CD4-positive, alpha-beta T cell treated with Interleukin-10 for 1 hour (primary cell): ENCODE measurements around the gene ZNF568.

ENCODE experiments used
- DNase-seq: peaks from one replicate; pipeline ENCODE4 v3.0.0-alpha.2; 2020

ZNF568 gene

GRCh38 chr19:36915992-36916830, at the start of gene ZNF568, which contains the start of gene ZNF829:
Gene ZNF568, plus strand, starts transcription at chr19:36916332. Its CDS starts 6,439 bp downstream, at chr19:36922771.
Gene ZNF829, minus strand, starts transcription at chr19:36916291. Its CDS starts 1,124 bp downstream, at chr19:36915167.
- peak; percentile 95 for DNase-seq

- DNase-seq, result no peak
Observed at GRCh38 chr19:36876993-36877938, 38.9 kb upstream of the ZNF568 start.

GRCh38 chr19:36891768-36892357, 24.3 kb upstream of the ZNF568 start:
- DNase-seq, result no peak

GRCh38 chr19:36894849-36895383, 21.2 kb upstream of the ZNF568 start:
- no peak for DNase-seq

- no peak for DNase-seq
Observed at GRCh38 chr19:36898422-36898821, 17.7 kb upstream of the ZNF568 start.

- no peak for DNase-seq
Observed at GRCh38 chr19:36916991-36917390, 859 bp downstream of the ZNF568 start.

GRCh38 chr19:36918090-36918489, 2.0 kb downstream of the ZNF568 start:
- DNase-seq, result no peak

GRCh38 chr19:36931684-36932083, 15.6 kb downstream of the ZNF568 start:
- no peak for DNase-seq

GRCh38 chr19:36939153-36939552, 23.0 kb downstream of the ZNF568 start:
- no peak for DNase-seq

- no peak for DNase-seq
Observed at GRCh38 chr19:36950335-36951119, 34.4 kb downstream of the ZNF568 start.

- no peak for DNase-seq
Observed at GRCh38 chr19:36962346-36962745, 46.2 kb downstream of the ZNF568 start.

- no peak for DNase-seq
Observed at GRCh38 chr19:36963280-36963679, 47.1 kb downstream of the ZNF568 start.

GRCh38 chr19:36972571-36972970, 56.4 kb downstream of the ZNF568 start:
- DNase-seq, result no peak

GRCh38 chr19:36973021-36973843, 57.1 kb downstream of the ZNF568 start:
- DNase-seq, result peak; percentile 79

- DNase-seq, result no peak
Observed at GRCh38 chr19:36973844-36974195, 57.7 kb downstream of the ZNF568 start.

GRCh38 chr19:36986131-36986530, 70.0 kb downstream of the ZNF568 start:
- DNase-seq, result no peak

GRCh38 chr19:36986601-36987000, 70.5 kb downstream of the ZNF568 start:
- DNase-seq, result no peak

GRCh38 chr19:36987091-36987490, 71.0 kb downstream of the ZNF568 start:
- no peak for DNase-seq

- no peak for DNase-seq
Observed at GRCh38 chr19:36997152-36997842, 81.2 kb downstream of the ZNF568 start.

GRCh38 chr19:36997843-36998235, 81.7 kb downstream of the ZNF568 start:
- DNase-seq, result no peak

GRCh38 chr19:36999313-36999712, 83.2 kb downstream of the ZNF568 start:
- no peak for DNase-seq
